ENCODE measurements around the gene HIPK1. TPM values are rescaled to one million over a fixed set of nuclear protein-coding genes. Genes with fewer than 3 reads are reported as not detected.
A peak's percentile ranks its signal among the peaks of the same experiment; 100 is the strongest.

HIPK1 gene
- total and polyA plus RNA-seq, 10 of the 15 experiments (the other 5 are each of a cell fraction or from before 2014, with no cell fraction given) = 4.2 to 33.9 (median 11.4) TPM

DNA sequence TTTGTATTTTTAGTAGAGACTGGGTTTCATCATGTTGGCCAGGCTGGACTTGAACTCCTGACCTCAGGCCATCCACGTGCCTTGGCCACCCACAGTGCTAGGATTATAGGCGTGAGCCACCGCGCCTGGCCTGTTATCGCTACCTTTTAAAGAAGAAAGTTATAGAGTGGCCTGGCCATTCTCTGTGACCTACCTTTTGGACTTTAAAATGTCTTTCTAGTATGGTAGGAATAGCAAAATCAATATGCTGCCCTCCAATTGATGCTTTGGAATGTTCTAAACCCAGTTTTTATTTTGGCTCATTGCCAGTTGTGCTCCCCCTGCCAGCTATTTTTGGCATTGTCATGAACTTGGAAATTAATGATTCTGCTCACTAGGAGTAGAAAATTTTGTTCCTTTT lies 19.9 kb downstream of the HIPK1 start:
- DNase-seq (ENCODE audit: low read depth, low spot score) = no peak
- Histone ChIP-seq H3K36me3 (ENCODE audit: control insufficient read depth in 2 of 2, insufficient read depth in 2 of 2, low read length in 1 of 2) (peaks cover 0 to 1% of the 10 kb centered on the region in 2 experiments; a peak in 3 of 4 replicates), H3K9me3 (replicated peaks; ENCODE audit: control insufficient read depth, insufficient read depth, low read length) (peaks cover 5% of the 10 kb centered on the region; the same call in 2 of the 3 replicates), H2AFZ (ENCODE audit: control insufficient read depth, low read depth, low read length) (no peak overlapping the region), H3K27me3 (replicated peaks in 1 of 2; ENCODE audit: control insufficient read depth in 2 of 2, insufficient read depth in 2 of 2, low read length in 1 of 2) (no peaks in the 10 kb centered on the region), H4K20me1 (ENCODE audit: control insufficient read depth, insufficient read depth) (no peaks in the 10 kb centered on the region; the same call in 1 of the 2 replicates), H3K9ac (ENCODE audit: control insufficient read depth, insufficient read depth, low read length) (no peak overlapping the region), H3K79me2 (ENCODE audit: control insufficient read depth, insufficient read depth, low read length) (peaks cover 41% of the 10 kb centered on the region), H3K27ac (ENCODE audit: control insufficient read depth, insufficient read depth) (no peak overlapping the region), H3K4me2 (ENCODE audit: control insufficient read depth, insufficient read depth) (no peak overlapping the region), H3K4me1 (ENCODE audit: control insufficient read depth, insufficient read depth, low read length) (peaks cover 24% of the 10 kb centered on the region), H3K4me3 (no peak overlapping the region)
- ChIA-PET SMC1A (ENCODE audit: uncharacterized antibody, unreplicated experiment) (interaction anchor here (0.7 to 6.4 kb wide), 6 partner anchors 9 to 90 kb away, joined by 3 to 99 read pairs (median 6); partner anchors contain the start of gene HIPK1), RAD21 (ENCODE audit: unreplicated experiment) (interaction anchor here (0.7 to 1.7 kb wide), 4 partner anchors 11 to 119 kb away, joined by 3 read pairs; no protein-coding TSS in a partner anchor), CTCF (interaction anchor here (0.7 to 2.2 kb wide), 8 partner anchors 9 to 119 kb away, joined by 3 to 7 read pairs (median 4); partner anchors contain the start of gene HIPK1), POLR2A (interaction anchor here (0.6 to 4.6 kb wide), 5 partner anchors 9 to 676 kb away, joined by 3 to 34 read pairs (median 4); partner anchors contain the start of gene HIPK1)
- FAIRE-seq = no peak
- ATAC-seq = no peak
- TF ChIP-seq, protein P1, sequence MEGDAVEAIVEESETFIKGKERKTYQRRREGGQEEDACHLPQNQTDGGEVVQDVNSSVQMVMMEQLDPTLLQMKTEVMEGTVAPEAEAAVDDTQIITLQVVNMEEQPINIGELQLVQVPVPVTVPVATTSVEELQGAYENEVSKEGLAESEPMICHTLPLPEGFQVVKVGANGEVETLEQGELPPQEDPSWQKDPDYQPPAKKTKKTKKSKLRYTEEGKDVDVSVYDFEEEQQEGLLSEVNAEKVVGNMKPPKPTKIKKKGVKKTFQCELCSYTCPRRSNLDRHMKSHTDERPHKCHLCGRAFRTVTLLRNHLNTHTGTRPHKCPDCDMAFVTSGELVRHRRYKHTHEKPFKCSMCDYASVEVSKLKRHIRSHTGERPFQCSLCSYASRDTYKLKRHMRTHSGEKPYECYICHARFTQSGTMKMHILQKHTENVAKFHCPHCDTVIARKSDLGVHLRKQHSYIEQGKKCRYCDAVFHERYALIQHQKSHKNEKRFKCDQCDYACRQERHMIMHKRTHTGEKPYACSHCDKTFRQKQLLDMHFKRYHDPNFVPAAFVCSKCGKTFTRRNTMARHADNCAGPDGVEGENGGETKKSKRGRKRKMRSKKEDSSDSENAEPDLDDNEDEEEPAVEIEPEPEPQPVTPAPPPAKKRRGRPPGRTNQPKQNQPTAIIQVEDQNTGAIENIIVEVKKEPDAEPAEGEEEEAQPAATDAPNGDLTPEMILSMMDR (IDR thresholded peaks at IDR 0.05 in 2 of 3, conservative IDR thresholded peaks at IDR 0.05 in 1 of 3; ENCODE audit: control insufficient read depth in 2 of 3, extremely low read depth in 1 of 3, insufficient read depth in 1 of 3, low read depth in 3 of 3, low read length in 3 of 3) = 0 out of 6 replicates have a peak, but pooled peaks of 1 of the 3 experiments have one; percentile 10
- TF ChIP-seq, protein P2, sequence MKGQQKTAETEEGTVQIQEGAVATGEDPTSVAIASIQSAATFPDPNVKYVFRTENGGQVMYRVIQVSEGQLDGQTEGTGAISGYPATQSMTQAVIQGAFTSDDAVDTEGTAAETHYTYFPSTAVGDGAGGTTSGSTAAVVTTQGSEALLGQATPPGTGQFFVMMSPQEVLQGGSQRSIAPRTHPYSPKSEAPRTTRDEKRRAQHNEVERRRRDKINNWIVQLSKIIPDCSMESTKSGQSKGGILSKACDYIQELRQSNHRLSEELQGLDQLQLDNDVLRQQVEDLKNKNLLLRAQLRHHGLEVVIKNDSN (IDR thresholded peaks at IDR 0.05; ENCODE audit: borderline replicate concordance, extremely low read length, insufficient read depth, low read depth, low read length) = no peak
- intact Hi-C loops (cut with micrococcal nuclease; ENCODE audit: unreplicated experiment) (no loop called here), in situ Hi-C loops (cut with MboI) (no loop called here)
- BruUV-seq (replicated peaks) = no TSS peak
- 98% methylated on average over 5 of the region's 5 CpGs for WGBS (ENCODE audit: insufficient coverage, insufficient replicate concordance, low lambda C conversion rate, missing lambda C conversion rate)

Data from GM12878 (cell line).